Caki2 (cell line): Measurements from ENCODE around the gene UCMA. TPM values are rescaled to one million over a fixed set of nuclear protein-coding genes. Genes with fewer than 3 reads are reported as not detected.
"Not testable (repeated sequence)": the region's sequence is repeated elsewhere in the genome, so short reads cannot be mapped to it uniquely, and the experiment has no call there.

ENCODE experiments used
- DNase-seq: peaks from one replicate; pipeline ENCODE4 v3.0.0-alpha.2; 2015; ENCODE audit warnings: low read depth
- in situ Hi-C: cut with HindIII; loops from 2 replicates; pipeline ENCODE4 v1.10.0; 2016; ENCODE audit warnings: low sequenced_read_pairs, low pct_unique_long_range_greater_than_20kb, mixed read lengths
- total RNA-seq: library from RNA; depleted of rRNA; stranded (reverse); fragments of >200 nt; shearing (Covaris generic); gene quantifications from 2 replicates; pipeline ENCODE4 v1.2.3, GENCODE V29; 2014; ENCODE audit warnings: low replicate concordance

The UCMA gene
- total RNA-seq, 1 experiment from 2014 or later: not detected

- DNase-seq: no peak
- in situ Hi-C loops: no loop called here
Measured at GRCh38 chr10:13238271-13239077, 4.3 kb upstream of the UCMA start.

GRCh38 chr10:13236638-13237037 is 2.5 kb upstream of the UCMA start:
- DNase-seq: no peak
- in situ Hi-C loops: no loop called here

DNA sequence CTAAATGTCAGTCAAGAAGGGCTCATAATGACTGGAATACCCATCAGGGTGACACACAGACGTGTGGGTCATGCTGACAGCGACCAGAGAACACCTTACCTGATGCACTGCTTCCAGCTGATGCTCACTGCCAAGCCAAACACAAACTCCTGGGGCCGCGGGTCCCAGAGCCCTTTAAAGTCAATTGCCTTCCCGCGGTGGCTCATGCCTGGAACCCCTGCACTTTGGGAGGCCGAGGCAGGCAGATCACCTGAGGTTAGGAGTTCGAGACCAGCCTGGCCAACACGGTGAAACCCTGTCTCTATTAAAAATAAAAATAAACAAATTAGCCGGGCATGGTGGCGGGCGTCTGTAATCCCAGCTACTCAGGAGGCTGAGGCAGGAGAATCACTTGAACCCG is 562 bp upstream of the UCMA start:
- in situ Hi-C loops, DNase-seq: not testable (repeated sequence)

- no peak for DNase-seq
- in situ Hi-C loops: no loop called here
Measured at GRCh38 chr10:13233358-13233757, 816 bp downstream of the UCMA start.

- no peak for DNase-seq
- in situ Hi-C loops: no loop called here
Measured at GRCh38 chr10:13231808-13232207, 2.4 kb downstream of the UCMA start.

- in situ Hi-C loops: no loop called here
- DNase-seq: no peak
Measured at GRCh38 chr10:13231190-13231589, 3.0 kb downstream of the UCMA start.

DNA sequence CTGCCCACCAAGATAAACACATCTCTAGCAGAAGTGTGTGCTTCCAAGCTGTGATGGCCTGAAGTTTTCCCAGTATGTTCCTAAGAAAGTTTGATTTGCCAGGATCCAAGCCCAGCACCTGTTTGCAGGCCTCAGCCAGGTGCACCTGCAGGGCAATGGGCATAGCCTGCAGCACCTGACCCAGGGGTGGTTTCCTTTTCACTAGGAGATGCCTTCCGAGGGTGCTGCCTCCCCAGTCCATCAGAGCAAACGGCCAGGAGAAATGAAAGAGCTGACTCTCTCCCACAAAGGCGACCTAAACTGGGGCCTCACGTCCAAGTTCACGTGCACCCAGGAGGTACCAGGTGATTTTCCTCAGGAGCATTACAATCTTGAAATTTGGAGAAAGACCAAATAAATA is 7.1 kb downstream of the UCMA start:
- in situ Hi-C loops: no loop called here
- DNase-seq: no peak

DNA sequence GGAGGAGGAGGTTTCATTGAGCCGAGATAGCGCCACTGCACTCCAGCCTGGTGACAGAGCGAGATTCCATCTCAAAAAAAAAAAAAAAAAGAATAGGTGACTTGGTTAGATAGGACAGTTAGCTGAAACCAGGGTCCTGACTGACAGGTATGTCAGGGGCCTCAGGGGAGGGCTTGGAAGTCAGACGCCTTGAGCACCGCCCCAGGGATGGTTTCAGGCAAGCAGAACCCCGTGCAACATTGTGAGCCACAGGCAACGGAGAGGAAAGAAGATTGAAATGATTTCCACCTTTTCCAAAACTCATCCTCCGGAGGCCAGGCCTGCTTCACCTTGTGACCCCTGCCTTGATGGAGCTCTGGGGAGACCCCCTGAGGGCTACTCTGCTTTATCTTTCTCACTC is 8.6 kb downstream of the UCMA start:
- in situ Hi-C loops: no loop called here
- DNase-seq: no peak

DNA sequence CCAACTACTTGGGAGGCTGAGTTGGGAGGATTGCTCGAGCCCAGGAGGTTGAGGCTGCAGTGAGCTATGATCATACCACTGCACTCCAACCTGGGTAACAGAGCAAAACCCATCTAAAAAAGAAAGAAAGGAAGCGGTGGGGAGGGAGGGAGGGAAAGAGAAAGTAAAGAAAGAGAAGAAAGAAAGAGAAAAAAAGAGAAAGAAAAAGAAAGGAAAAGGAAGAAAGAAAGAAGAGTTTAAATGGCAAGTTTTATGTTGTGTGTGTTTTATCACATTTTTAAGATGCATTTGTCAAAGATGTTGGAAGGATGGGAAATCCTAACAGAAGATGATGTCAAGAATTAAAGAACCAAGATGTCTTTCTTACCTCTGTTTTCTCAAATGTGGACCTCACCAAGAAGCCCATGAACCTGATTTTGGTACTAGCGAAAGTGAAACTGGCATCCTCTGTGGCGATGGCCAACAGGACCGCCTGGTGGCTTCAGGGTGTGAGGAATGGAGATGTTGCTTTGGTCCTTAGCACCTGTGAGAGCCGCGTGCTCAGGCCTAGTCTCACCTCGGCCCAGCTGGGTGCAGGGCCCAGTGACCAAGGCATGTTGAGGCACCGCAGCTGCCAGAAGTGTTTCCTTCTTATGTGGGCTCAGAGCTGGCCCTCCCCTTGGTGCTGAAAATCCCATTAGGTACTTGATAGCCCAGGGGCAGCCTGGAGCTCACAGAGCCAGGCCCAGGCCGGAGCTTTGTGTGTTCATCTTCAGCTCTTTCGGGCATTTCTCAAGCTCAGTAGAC is 9.8 kb downstream of the UCMA start:
- in situ Hi-C loops: no loop called here
- DNase-seq: no peak

- in situ Hi-C loops: no loop called here
Measured at GRCh38 chr10:13223241-13223640, 10.9 kb downstream of the UCMA start.

GRCh38 chr10:13222566-13222965 is 11.6 kb downstream of the UCMA start:
- no peak for DNase-seq
- in situ Hi-C loops: no loop called here

More at GRCh38 chr10:13223241-13223640, 10.9 kb downstream of the UCMA start:
- no peak for DNase-seq

DNA sequence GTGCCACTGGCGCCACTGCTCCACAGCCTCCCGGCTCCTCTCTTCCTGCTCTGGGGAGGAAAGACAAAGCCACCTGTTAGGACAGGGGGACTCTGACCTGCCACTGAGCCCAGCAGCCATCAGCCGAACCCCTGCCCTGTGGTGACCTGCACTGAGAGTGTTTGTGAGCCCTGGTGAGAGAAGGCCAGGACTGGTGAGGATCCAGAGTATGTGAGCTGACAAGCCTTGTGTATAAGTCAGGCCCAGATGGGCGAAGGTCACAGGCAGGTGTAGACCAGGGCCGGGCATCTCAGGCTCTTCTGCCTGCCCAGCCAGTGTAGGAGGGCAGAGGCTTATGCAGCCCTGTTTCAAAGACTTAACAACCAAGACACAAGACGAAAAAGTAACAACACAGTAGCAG is 12.0 kb downstream of the UCMA start:
- no peak for DNase-seq
- in situ Hi-C loops: no loop called here

GRCh38 chr10:13221572-13221971 is 12.6 kb downstream of the UCMA start:
- DNase-seq: peak; percentile 50
- in situ Hi-C loops: no loop called here

DNA sequence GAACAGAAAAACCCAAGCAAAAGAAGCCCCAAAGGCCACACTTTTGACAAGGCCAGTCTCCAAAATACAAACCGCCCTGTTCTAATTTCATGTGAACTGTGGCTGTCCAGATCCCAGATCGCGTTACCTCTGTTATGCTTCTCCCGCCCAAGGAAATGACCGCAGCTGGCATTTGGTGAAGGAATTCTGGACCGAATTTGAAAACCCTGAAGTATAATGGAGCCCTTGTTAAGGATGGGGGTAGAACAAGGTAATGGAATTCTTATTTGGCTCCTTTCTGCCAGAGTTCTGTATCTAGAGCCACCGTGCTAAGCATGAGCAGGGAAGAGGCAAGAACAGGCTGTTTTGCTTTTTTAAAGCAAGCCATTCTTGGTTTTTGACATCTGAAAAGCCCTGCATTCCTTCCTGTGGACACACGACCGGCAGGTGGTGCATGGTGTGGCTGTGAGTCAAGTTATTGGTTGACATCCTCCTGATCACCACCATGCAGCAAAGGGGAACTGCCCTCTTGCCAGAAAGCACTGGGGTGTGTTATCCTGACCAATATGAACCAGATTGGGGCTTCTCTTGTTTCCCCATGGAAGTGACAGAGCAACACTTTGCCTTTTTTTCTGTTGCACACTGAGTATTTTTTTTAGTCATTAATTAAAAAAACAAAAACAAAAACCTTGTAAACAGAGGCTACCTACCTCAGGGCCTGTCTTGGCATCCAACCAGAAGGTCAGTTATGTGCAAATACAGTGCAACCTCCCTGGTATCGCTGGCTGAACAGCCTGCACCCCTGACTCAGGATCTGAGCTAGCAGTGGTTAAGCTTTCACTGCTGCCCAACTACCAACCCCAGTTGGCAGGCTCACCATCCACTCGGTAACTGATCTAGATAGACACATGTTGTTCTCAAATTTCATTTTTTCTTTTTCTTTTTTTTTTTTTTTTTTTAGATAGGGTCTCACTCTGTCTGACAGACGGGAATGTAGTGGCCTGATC is 14.2 kb downstream of the UCMA start:
- in situ Hi-C loops: no loop called here
- peak; percentile 60 for DNase-seq

GRCh38 chr10:13218878-13219277 is 15.3 kb downstream of the UCMA start:
- no peak for DNase-seq
- in situ Hi-C loops: no loop called here

DNA sequence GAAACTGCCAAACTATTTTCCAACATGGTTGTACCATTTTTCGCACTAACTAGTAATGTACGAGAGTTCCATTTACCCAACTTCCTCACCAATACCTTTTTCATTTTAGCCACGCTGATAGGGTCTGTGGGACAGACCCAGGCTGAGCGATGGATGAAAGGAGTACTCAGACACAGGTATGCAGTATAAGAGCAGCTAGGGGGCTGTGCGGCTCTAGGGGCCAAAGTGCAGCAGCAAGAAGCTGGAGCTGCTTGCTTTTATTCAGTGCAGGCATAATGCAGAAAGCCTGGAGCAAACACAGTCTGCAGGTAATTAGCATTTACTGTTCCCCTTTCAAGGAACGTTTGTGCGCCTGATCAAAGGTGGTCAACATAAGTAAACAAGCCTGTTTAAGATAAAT is 21.0 kb downstream of the UCMA start:
- DNase-seq: no peak
- in situ Hi-C loops: no loop called here

- no peak for DNase-seq
- in situ Hi-C loops: no loop called here
Measured at GRCh38 chr10:13206546-13207443, 27.4 kb downstream of the UCMA start.

GRCh38 chr10:13206091-13206490 is 28.1 kb downstream of the UCMA start:
- no peak for DNase-seq
- in situ Hi-C loops: no loop called here
